HG03354 (cell line): Measurements from ENCODE around the gene TNFAIP3.

ENCODE experiments used
- ATAC-seq: cut with Tn5 transposase; IDR thresholded peaks from one replicate; pipeline ENCODE4 v1.9.1; 2021; ENCODE audit warnings: mild to moderate bottlenecking; ENCODE audit not compliant: unreplicated experiment, poor library complexity, severe bottlenecking

TNFAIP3 gene

GRCh38 chr6:137913996-137914529 lies 47.0 kb downstream of the TNFAIP3 start:
- no peak for ATAC-seq

DNA sequence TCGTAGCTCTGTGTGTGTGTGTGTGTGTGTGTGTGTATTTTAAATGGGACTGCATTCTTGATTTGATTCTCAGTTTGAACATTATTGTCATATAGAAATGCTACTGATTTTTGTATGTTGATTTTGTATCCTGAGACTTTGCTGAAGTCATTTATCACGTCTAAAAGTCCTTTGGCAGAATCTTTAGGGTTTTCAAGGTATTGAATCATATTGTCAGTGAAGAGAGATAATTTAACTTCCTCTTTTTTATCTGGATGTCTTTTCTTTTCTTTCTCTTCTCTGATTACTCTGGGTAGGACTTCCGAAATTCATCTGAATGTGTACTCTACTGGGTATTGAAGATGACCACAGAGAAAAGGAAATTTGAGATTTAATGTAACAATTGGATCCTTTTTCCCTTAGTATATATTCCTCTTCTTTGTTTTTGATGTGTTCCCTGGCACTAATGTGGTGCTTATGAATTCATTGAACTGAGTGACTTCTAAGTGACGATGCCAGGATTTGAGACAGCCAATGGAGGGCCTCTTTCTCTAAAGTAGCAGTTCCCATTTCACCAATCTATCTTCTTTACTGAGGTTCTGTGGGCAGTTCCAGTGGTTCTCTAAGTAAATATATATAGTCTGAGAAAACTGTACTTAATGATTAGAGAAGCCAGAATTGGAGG lies 47.6 kb downstream of the TNFAIP3 start:
- no peak for ATAC-seq

GRCh38 chr6:137915790-137916189 lies 48.7 kb downstream of the TNFAIP3 start:
- ATAC-seq: no peak

GRCh38 chr6:137917551-137918325 lies 50.7 kb downstream of the TNFAIP3 start:
- ATAC-seq: no peak

GRCh38 chr6:137919502-137919823 lies 52.4 kb downstream of the TNFAIP3 start:
- ATAC-seq: no peak

- ATAC-seq: peak; percentile 49
Observed at GRCh38 chr6:137919837-137920730, 53.0 kb downstream of the TNFAIP3 start.

DNA sequence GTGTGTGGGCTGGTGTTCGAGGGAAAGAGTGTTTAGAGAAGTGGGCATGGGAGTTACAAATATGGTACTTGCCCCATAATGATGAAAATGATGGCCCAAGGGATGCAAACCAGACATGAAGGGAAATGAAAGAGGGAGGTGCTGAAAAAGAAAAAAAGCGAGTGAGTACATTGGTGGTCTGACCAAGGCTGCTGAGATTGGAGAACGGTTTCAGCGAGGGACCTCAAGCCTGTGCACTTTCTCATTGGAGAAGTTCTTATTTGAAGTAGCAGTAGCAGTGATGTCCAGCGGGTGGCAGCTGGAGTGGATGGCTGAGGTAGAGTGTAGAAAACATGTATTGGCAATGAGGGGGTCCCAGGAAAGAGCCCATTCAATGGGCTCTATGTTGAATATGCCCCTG lies 54.8 kb downstream of the TNFAIP3 start:
- peak; percentile 56 for ATAC-seq

- ATAC-seq: no peak
Observed at GRCh38 chr6:137923866-137924653, 57.0 kb downstream of the TNFAIP3 start.

DNA sequence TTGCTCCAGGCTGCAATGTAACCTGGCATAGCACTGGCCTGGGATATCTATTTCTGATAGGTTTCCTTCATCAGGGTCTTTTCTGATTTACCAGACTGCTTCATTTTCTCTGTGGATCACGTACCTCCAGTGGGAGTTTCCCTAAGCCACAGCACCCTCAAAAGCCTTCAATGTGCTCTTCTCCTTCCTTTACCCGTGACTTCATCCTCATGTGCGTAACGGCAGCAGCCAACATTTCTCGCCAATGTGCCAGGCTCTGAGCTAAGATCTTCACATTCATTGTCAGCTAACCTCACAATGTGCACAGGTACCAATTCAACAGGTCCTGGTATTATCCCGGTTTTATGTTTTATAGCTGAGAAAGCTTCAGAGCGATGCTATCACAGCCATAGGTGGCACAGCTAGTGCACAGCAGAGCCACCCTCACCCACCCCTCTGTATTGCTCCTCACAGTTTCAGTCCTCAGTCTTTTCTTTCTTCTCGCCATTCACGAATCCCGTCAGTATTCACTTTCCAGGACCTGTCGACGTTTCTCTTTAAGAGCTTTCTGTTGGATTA lies 58.2 kb downstream of the TNFAIP3 start:
- no peak for ATAC-seq

GRCh38 chr6:137926207-137926731 lies 59.2 kb downstream of the TNFAIP3 start:
- no peak for ATAC-seq

GRCh38 chr6:137926985-137927384 lies 59.9 kb downstream of the TNFAIP3 start:
- ATAC-seq: no peak

DNA sequence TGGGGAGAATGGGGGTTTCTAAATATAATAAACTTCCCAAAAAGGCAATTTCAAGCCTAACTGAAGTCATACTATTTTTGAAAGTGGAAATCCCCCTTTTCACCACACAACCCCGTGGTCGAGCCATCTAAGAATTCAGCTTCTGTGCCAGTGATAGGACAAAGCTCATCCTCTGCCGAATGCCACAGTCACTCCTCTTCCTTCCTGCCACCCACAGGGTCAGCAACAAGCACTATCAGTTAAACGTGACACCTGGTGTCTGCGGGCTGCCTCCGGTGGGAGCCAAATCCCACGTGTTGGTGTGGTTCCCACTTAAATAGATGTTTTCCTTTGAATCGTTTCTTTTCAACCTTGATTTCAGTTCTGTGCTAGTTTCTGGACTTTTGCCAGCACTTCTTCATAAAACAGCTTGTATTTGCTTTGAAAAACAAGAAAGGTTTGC lies 60.7 kb downstream of the TNFAIP3 start:
- ATAC-seq: peak; percentile 87

DNA sequence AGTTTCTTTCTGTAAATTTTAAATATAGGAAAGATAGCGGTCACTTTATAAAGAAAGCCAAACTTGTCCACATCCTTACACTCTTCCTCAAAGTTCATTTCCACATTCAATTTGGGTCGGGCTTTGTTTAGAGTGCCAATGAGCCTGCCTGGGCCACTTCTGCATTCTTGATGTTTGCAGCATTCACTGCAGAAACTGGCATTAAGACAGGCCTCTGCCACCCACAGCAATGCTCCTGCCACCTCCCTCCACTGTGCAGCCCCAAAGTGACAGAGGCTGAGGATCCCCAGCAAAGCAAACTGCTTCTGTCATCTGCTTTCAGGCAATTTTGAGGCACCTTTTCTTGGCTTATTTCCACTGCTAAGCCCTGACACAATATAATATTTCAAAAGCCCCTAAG lies 61.2 kb downstream of the TNFAIP3 start:
- ATAC-seq: peak; percentile 41

GRCh38 chr6:137931849-137932465 lies 64.9 kb downstream of the TNFAIP3 start:
- ATAC-seq: no peak
